Panc1 (cell line): ENCODE results near the gene PTGDS.

Experiments used
- CTCF ChIP-seq: fragments of 450-650 bp; IDR thresholded peaks from 2 replicates; pipeline ENCODE4 v1.5.1; 2017; ENCODE audit warnings: mild to moderate bottlenecking
- POLR2AphosphoS5 ChIP-seq: IDR thresholded peaks from 2 replicates; pipeline ENCODE4 v1.6.1; 2012; ENCODE audit warnings: mild to moderate bottlenecking, low read depth, low read length, moderate library complexity
- SIN3A ChIP-seq: IDR thresholded peaks from 2 replicates; pipeline ENCODE4 v1.6.1; 2012; ENCODE audit warnings: low read depth, mild to moderate bottlenecking, low read length, moderate library complexity, borderline replicate concordance; ENCODE audit not compliant: insufficient read depth
- TCF7L2 ChIP-seq: IDR thresholded peaks from 2 replicates; pipeline ENCODE4 v1.6.1; 2011; ENCODE audit warnings: mild to moderate bottlenecking, low read depth, low read length, inconsistent platforms
- TF ChIP-seq, protein P1 (sequence below), 2 experiments: IDR thresholded peaks; 2 replicates each; pipeline ENCODE4 v1.6.1; 2011 to 2012; ENCODE audit warnings: low read depth in 2 of 2, control low read depth in 1 of 2, low read length in 1 of 2, mild to moderate bottlenecking in 1 of 2, moderate library complexity in 1 of 2; ENCODE audit not compliant: insufficient read depth in 1 of 2

GRCh38 chr9:136964833-136965422 lies 12.4 kb upstream of the PTGDS start:
- TF ChIP-seq POLR2AphosphoS5 (no peak), CTCF (no peak), SIN3A (no peak), TCF7L2 (no peak)
- TF ChIP-seq, protein P1, sequence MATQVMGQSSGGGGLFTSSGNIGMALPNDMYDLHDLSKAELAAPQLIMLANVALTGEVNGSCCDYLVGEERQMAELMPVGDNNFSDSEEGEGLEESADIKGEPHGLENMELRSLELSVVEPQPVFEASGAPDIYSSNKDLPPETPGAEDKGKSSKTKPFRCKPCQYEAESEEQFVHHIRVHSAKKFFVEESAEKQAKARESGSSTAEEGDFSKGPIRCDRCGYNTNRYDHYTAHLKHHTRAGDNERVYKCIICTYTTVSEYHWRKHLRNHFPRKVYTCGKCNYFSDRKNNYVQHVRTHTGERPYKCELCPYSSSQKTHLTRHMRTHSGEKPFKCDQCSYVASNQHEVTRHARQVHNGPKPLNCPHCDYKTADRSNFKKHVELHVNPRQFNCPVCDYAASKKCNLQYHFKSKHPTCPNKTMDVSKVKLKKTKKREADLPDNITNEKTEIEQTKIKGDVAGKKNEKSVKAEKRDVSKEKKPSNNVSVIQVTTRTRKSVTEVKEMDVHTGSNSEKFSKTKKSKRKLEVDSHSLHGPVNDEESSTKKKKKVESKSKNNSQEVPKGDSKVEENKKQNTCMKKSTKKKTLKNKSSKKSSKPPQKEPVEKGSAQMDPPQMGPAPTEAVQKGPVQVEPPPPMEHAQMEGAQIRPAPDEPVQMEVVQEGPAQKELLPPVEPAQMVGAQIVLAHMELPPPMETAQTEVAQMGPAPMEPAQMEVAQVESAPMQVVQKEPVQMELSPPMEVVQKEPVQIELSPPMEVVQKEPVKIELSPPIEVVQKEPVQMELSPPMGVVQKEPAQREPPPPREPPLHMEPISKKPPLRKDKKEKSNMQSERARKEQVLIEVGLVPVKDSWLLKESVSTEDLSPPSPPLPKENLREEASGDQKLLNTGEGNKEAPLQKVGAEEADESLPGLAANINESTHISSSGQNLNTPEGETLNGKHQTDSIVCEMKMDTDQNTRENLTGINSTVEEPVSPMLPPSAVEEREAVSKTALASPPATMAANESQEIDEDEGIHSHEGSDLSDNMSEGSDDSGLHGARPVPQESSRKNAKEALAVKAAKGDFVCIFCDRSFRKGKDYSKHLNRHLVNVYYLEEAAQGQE (IDR thresholded peaks at IDR 0.05; ENCODE audit: insufficient read depth in 1 of 2, low read depth in 2 of 2, low read length in 1 of 2), result no peak
